SW 1271 (cell line): ENCODE measurements around the gene TECPR1.

Source experiments
- DNase-seq, 2 experiments: peaks; one replicate each; lab custom pipeline; 2025; lab: John Stamatoyannopoulos, UW

Gene TECPR1

GRCh38 chr7:98192781-98193457 lies 59.1 kb downstream of the TECPR1 start:
- no peak for DNase-seq

- no peak for DNase-seq
Measured at GRCh38 chr7:98191668-98192431, 60.2 kb downstream of the TECPR1 start.

GRCh38 chr7:98189559-98189958 lies 62.5 kb downstream of the TECPR1 start:
- DNase-seq, result no peak

GRCh38 chr7:98187138-98187502 lies 64.9 kb downstream of the TECPR1 start:
- DNase-seq, result no peak

GRCh38 chr7:98186452-98187137 lies 65.4 kb downstream of the TECPR1 start:
- DNase-seq, result no peak

- no peak for DNase-seq
Measured at GRCh38 chr7:98185101-98185500, 66.9 kb downstream of the TECPR1 start.

- DNase-seq, result no peak
Measured at GRCh38 chr7:98180751-98181150, 71.3 kb downstream of the TECPR1 start.

- no peak for DNase-seq
Measured at GRCh38 chr7:98178762-98179490, 73.1 kb downstream of the TECPR1 start.

GRCh38 chr7:98178321-98178720 lies 73.7 kb downstream of the TECPR1 start:
- DNase-seq, result no peak

GRCh38 chr7:98177553-98177952 lies 74.5 kb downstream of the TECPR1 start:
- no peak for DNase-seq

- DNase-seq, result no peak
Measured at GRCh38 chr7:98175260-98175940, 76.6 kb downstream of the TECPR1 start.

- no peak for DNase-seq
Measured at GRCh38 chr7:98174334-98175259, 77.4 kb downstream of the TECPR1 start.

- no peak for DNase-seq
Measured at GRCh38 chr7:98171449-98171848, 80.6 kb downstream of the TECPR1 start.

- no peak for DNase-seq
Measured at GRCh38 chr7:98170966-98171365, 81.1 kb downstream of the TECPR1 start.

- DNase-seq, result no peak
Measured at GRCh38 chr7:98168904-98169621, 83.0 kb downstream of the TECPR1 start.

- DNase-seq, result peak in 1 of 2 experiments; percentile 60
Measured at GRCh38 chr7:98168181-98168903, 83.7 kb downstream of the TECPR1 start.

- no peak for DNase-seq
Measured at GRCh38 chr7:98167653-98168052, 84.4 kb downstream of the TECPR1 start.

- no peak for DNase-seq
Measured at GRCh38 chr7:98166668-98166970, 85.4 kb downstream of the TECPR1 start.
